ENCODE results near the gene CD109. TPM values are rescaled to one million over a fixed set of nuclear protein-coding genes. Genes with fewer than 3 reads are reported as not detected.

Gene CD109
- 14.8 TPM for total RNA-seq

GRCh38 chr6:73695619-73696421, at the start of gene CD109:
Gene CD109 (plus strand): TSS chr6:73696203. CDS start chr6:73696216, 13 bp downstream.
- DNase-seq (ENCODE audit: low spot score) (peak; percentile 65), ATAC-seq (peak; percentile 85)
- intact Hi-C loops (cut with DNase I): no loop called here

GRCh38 chr6:73648166-73648565, 47.8 kb upstream of the CD109 start:
- intact Hi-C loops (cut with DNase I): no loop called here
- no peak for DNase-seq (ENCODE audit: low spot score)
- ATAC-seq: no peak

- intact Hi-C loops (cut with DNase I): no loop called here
- DNase-seq (ENCODE audit: low spot score) (no peak), ATAC-seq (no peak)
Measured at GRCh38 chr6:73649783-73650182, 46.2 kb upstream of the CD109 start.

GRCh38 chr6:73652637-73653570, 43.1 kb upstream of the CD109 start:
- peak; percentile 23 for ATAC-seq
- peak; percentile 74 for DNase-seq (ENCODE audit: low spot score)
- intact Hi-C loops (cut with DNase I): no loop called here

DNA sequence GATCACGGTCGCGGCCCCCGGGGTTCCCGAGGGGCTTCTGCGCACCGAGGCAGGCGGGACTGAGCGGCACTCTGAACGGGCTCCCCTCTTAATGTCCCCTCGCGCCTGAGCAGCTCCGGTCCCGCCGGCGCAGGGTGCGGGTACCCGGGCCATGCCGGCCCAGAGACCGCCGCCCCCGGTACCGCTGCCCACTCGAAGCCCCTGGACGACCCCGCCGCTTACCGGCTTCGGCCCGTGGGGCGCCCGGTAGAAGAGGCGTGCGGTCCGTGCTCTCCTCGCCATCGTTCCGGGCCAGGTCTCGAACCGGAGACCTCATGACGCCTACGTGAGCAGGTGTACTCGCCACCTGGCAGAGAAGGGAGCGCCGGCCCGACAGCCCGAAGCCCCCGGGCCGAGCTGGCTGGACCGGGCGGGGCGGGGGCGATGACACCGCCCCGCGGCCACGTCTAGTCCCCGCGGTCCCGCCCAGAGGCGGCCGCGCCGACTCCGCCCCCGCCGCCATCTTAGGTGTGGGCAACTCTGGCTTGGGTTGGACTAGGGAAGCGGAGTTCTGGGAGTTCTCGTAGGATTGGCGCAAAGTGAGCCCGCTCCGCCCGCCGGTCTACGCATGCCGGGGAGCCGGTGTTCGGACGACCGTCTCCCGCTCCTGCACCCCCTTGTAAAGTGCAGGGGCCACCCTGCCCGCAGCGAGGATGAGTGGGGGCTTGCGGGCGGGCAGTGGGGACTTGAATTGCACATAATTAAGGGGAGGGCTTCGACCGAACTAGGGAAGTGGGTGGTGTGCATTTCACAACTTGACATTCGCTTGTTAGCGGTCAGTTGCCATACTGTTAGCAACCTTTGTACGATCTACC, 42.2 kb upstream of the CD109 start, which contains the start of gene SLC17A5:
Gene SLC17A5 (minus strand): TSS at position 422 of the 854 bp plus-strand sequence. CDS start 106 bp downstream, at position 316.
- DNase-seq (ENCODE audit: low spot score) (peak; percentile 95), ATAC-seq (peak; percentile 98)
- intact Hi-C loops (cut with DNase I): no loop called here

DNA sequence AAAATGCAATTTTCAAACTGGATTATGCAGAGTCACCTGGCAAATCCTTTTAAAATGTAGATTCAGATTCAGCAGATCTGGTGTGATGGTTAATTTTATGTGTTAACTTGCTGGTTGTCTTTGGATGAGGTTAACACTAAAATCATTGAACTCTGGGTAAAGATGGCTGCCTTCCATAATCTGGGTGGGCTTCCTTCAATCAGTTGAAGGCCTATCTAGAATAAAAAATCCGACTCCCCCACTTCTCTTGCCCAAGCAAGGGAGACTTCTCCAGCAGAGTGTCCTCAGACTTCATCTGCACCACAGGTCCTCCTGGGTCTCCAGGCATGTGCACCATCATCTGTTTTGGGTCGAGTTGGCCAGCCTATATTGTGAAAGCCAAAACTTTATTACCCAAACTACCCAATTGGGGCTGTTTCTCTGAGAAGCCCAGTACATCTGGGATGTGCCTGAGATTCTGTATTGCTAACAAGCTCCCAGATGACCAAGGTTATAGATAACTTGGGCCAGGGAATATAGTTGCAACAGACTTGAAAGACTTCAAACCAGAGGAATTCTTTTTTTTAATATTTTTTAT, 40.6 kb upstream of the CD109 start:
- intact Hi-C loops (cut with DNase I): no loop called here
- ATAC-seq (no peak), DNase-seq (ENCODE audit: low spot score) (no peak)

GRCh38 chr6:73656531-73657145, 39.4 kb upstream of the CD109 start:
- intact Hi-C loops (cut with DNase I): no loop called here
- no peak for ATAC-seq
- no peak for DNase-seq (ENCODE audit: low spot score)

DNA sequence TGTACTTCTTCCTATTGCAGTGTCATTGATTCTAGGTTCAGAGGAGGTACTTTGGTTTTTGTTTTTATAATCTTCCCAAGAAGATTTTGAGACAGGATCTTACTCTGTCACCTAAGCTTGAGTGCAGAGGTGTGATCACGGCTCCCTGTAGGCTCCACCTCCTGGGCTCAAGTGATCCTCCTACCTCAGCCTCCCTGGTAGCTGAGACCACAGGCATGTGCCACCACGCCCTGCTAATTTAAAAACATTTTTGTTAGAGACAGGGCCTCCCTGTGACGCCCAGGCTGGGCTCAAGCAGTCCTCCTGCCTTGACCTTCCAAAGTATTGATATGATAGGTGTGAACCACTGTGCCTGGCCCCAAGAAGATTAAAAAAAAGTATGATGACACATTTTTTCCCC, 38.8 kb upstream of the CD109 start:
- ATAC-seq (no peak), DNase-seq (ENCODE audit: low spot score) (no peak)
- intact Hi-C loops (cut with DNase I): no loop called here

GRCh38 chr6:73664701-73665100, 31.3 kb upstream of the CD109 start:
- intact Hi-C loops (cut with DNase I): no loop called here
- DNase-seq (ENCODE audit: low spot score) (no peak), ATAC-seq (no peak)

- DNase-seq (ENCODE audit: low spot score) (no peak), ATAC-seq (no peak)
- intact Hi-C loops (cut with DNase I): no loop called here
Measured at GRCh38 chr6:73665686-73666319, 30.2 kb upstream of the CD109 start.

- intact Hi-C loops (cut with DNase I): no loop called here
- ATAC-seq: no peak
- DNase-seq (ENCODE audit: low spot score): no peak
Measured at GRCh38 chr6:73666393-73666792, 29.6 kb upstream of the CD109 start.

- ATAC-seq (no peak), DNase-seq (ENCODE audit: low spot score) (no peak)
- intact Hi-C loops (cut with DNase I): no loop called here
Measured at GRCh38 chr6:73667798-73668197, 28.2 kb upstream of the CD109 start.

DNA sequence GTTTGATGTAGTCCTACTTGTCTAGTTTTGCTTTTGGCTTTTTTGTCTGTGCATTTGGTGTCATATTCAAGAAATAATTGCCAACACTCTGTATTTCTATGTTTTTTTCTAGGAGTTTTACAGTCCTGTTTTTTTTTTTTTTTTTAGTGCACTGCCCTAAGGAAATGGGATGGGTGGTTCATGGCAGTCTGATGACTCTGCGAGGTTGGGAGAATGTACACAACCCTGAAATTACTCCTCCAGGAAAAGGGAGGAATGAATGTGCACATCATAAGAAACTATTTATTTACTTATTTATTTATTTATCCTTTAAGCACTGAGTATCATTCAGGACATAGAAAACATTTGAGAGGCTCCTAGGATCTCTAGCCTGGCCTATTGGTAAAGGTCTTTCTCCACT, 27.0 kb upstream of the CD109 start:
- DNase-seq (ENCODE audit: low spot score) (no peak), ATAC-seq (no peak)
- intact Hi-C loops (cut with DNase I): no loop called here

- ATAC-seq (no peak), DNase-seq (ENCODE audit: low spot score) (no peak)
- intact Hi-C loops (cut with DNase I): loop anchor here (10.0 kb wide), 1 partner anchor 63 kb away; no protein-coding TSS in a partner anchor
Measured at GRCh38 chr6:73671911-73672685, 23.9 kb upstream of the CD109 start.

DNA sequence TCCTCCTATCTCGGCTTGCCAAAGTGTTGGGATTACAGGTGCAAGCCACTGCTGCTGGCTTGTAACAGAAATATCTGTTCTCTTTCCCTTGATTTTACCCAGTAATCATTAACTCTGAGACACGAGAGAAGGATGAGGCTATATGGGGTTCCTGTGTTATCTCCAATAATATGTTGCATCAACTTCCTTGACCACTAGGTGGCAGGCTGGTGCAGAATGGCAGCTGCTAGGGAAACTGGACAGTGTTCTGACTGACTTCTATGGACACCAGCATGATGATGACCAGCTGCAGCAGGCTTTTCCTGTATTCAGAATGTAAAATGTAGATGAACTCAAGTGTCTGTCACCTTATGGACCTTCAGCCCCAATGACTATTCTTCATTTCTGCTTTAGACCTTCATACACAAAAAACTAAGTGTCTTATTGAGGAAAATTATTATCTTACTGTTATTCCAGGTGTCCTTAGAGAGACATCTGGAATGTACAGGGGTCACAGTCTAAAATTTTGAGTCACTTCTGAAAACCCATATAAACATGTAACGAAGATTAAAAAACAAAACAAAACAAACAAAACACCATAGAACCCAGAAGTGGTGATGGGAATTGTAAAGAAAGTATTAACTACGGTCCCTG, 20.4 kb upstream of the CD109 start:
- intact Hi-C loops (cut with DNase I): loop anchor here (10.0 kb wide), 1 partner anchor 59 kb away; no protein-coding TSS in a partner anchor
- DNase-seq (ENCODE audit: low spot score) (peak; percentile 86), ATAC-seq (peak; percentile 86)

GRCh38 chr6:73679009-73679408, 17.0 kb upstream of the CD109 start:
- ATAC-seq (no peak), DNase-seq (ENCODE audit: low spot score) (no peak)
- intact Hi-C loops (cut with DNase I): loop anchor here (2.0 to 10.0 kb wide), 2 partner anchors 56 to 78 kb away; no protein-coding TSS in a partner anchor

All from sciatic nerve (tissue), 2 donors.